Astrocyte (in vitro differentiated cells and primary cell): ENCODE data around the gene CDK11A. TPM values are rescaled to one million over a fixed set of nuclear protein-coding genes. Genes with fewer than 3 reads are reported as not detected.

Source experiments
- DNase-seq: peaks from one replicate; pipeline ENCODE4 v3.0.0-alpha.2; 2010; ENCODE audit warnings: low read depth
- FAIRE-seq: peaks from 2 replicates; lab custom pipeline; 2011; peaks lifted over from hg19 to GRCh38; lab: Jason Lieb, UNC
- H2AFZ ChIP-seq: 2 replicates; pipeline ENCODE4 v1.6.0; 2012; ENCODE audit warnings: low read depth, low read length, inconsistent platforms
- H3K27ac ChIP-seq: 2 replicates; pipeline ENCODE4 v1.5.1; 2011; ENCODE audit warnings: low read depth, low read length, inconsistent platforms
- H3K27me3 ChIP-seq: 2 replicates; pipeline ENCODE4 v1.6.0; 2011; ENCODE audit warnings: low read length, inconsistent platforms; ENCODE audit not compliant: insufficient read depth
- H3K36me3 ChIP-seq: 2 replicates; pipeline ENCODE4 v1.5.1; 2011; ENCODE audit warnings: low read length, inconsistent platforms; ENCODE audit not compliant: insufficient read depth
- H3K4me1 ChIP-seq: 2 replicates; pipeline ENCODE4 v1.5.1; 2011; ENCODE audit warnings: low read length, inconsistent platforms; ENCODE audit not compliant: insufficient read depth
- H3K4me2 ChIP-seq: 2 replicates; pipeline ENCODE4 v1.6.0; 2012; ENCODE audit warnings: low read length, inconsistent platforms
- H3K4me3 ChIP-seq: 2 replicates; pipeline ENCODE4 v1.5.1; 2011; ENCODE audit warnings: low read depth, mild to moderate bottlenecking, low read length, inconsistent platforms; ENCODE audit not compliant: insufficient read depth
- H3K79me2 ChIP-seq: 2 replicates; pipeline ENCODE4 v1.6.0; 2012; ENCODE audit warnings: mild to moderate bottlenecking, low read length, inconsistent platforms; ENCODE audit not compliant: insufficient read depth
- H3K9ac ChIP-seq: 2 replicates; pipeline ENCODE4 v1.6.0; 2012; ENCODE audit warnings: mild to moderate bottlenecking, low read length, inconsistent platforms
- H3K9me3 ChIP-seq: 2 replicates; pipeline ENCODE4 v1.5.1; 2012; ENCODE audit warnings: low read depth, mild to moderate bottlenecking, low read length, inconsistent platforms; ENCODE audit not compliant: insufficient read depth
- H4K20me1 ChIP-seq: 2 replicates; pipeline ENCODE4 v1.6.0; 2012; ENCODE audit warnings: low read length, inconsistent platforms; ENCODE audit not compliant: insufficient read depth
- H3K27ac Mint-ChIP-seq: one replicate; pipeline ENCODE4 v1.8.0; 2021; ENCODE audit warnings: mild to moderate bottlenecking, mixed read lengths; ENCODE audit not compliant: unreplicated experiment
- H3K27me3 Mint-ChIP-seq: one replicate; pipeline ENCODE4 v1.8.0; 2021; ENCODE audit warnings: low read depth, mixed read lengths; ENCODE audit not compliant: unreplicated experiment
- H3K36me3 Mint-ChIP-seq: one replicate; pipeline ENCODE4 v1.8.0; 2021; ENCODE audit warnings: low read depth, mixed read lengths; ENCODE audit not compliant: unreplicated experiment
- H3K4me1 Mint-ChIP-seq: one replicate; pipeline ENCODE4 v1.8.0; 2021; ENCODE audit warnings: low read depth, mixed read lengths; ENCODE audit not compliant: unreplicated experiment
- H3K4me3 Mint-ChIP-seq: one replicate; pipeline ENCODE4 v1.8.0; 2021; ENCODE audit warnings: mild to moderate bottlenecking, moderate library complexity, mixed read lengths; ENCODE audit not compliant: unreplicated experiment
- H3K9me3 Mint-ChIP-seq: one replicate; pipeline ENCODE4 v1.8.0; 2021; ENCODE audit warnings: mild to moderate bottlenecking, mixed read lengths; ENCODE audit not compliant: unreplicated experiment
- CTCF ChIP-seq: IDR thresholded peaks from 2 replicates; pipeline ENCODE4 v1.5.1; 2011; ENCODE audit warnings: low read depth, mild to moderate bottlenecking, inconsistent platforms, low read length, moderate library complexity; ENCODE audit not compliant: insufficient read depth
- EZH2 ChIP-seq: IDR thresholded peaks from 2 replicates; pipeline ENCODE4 v1.6.1; 2012; ENCODE audit warnings: mild to moderate bottlenecking, low read length, inconsistent platforms; ENCODE audit not compliant: insufficient read depth
- total RNA-seq: library from RNA; stranded (reverse); gene quantifications from 2 replicates; pipeline ENCODE4 v1.2.1, GENCODE V29; 2021

Gene CDK11A
- total RNA-seq, 1 donor from 2014 or later = 30.3 TPM

GRCh38 chr1:1753607-1754005 lies 29.4 kb upstream of the CDK11A start:
- no peak for DNase-seq
- no peak overlapping the region for H3K27ac ChIP-seq
- peaks cover 13% of the 10 kb centered on the region for H4K20me1 ChIP-seq
- Mint-ChIP-seq H3K27me3 (no peaks in the 10 kb centered on the region), H3K9me3 (no peaks in the 10 kb centered on the region), H3K4me1 (no peaks in the 10 kb centered on the region), H3K36me3 (peaks cover 16% of the 10 kb centered on the region), H3K27ac (no peak overlapping the region), H3K4me3 (no peak overlapping the region)
- FAIRE-seq = no peak
- H3K36me3 ChIP-seq = peaks cover 4% of the 10 kb centered on the region
- H3K27me3 ChIP-seq = no peaks in the 10 kb centered on the region
- H3K79me2 ChIP-seq = peaks cover 9% of the 10 kb centered on the region
- no peak overlapping the region for H2AFZ ChIP-seq
- H3K4me1 ChIP-seq = no peaks in the 10 kb centered on the region
- H3K9me3 ChIP-seq = no peaks in the 10 kb centered on the region
- H3K4me3 ChIP-seq = no peak overlapping the region
- H3K9ac ChIP-seq = no peak overlapping the region
- no peak overlapping the region for H3K4me2 ChIP-seq
- no peak for TF ChIP-seq CTCF
- no peak for TF ChIP-seq EZH2

- H3K9me3 Mint-ChIP-seq = no peaks in the 10 kb centered on the region
- DNase-seq = no peak
These were observed 28.8 kb upstream of the CDK11A start for GRCh38 chr1:1752636-1753606.

More at GRCh38 chr1:1752636-1753606, 28.8 kb upstream of the CDK11A start:
- no peak for FAIRE-seq
- H3K9ac ChIP-seq = no peak overlapping the region
- H4K20me1 ChIP-seq = peaks cover 6% of the 10 kb centered on the region
- Mint-ChIP-seq H3K4me3 (no peak overlapping the region), H3K27ac (no peak overlapping the region), H3K4me1 (no peaks in the 10 kb centered on the region), H3K36me3 (peaks cover 11% of the 10 kb centered on the region), H3K27me3 (no peaks in the 10 kb centered on the region)
- H3K79me2 ChIP-seq = peaks cover 4% of the 10 kb centered on the region
- H3K4me2 ChIP-seq = no peak overlapping the region
- H3K27ac ChIP-seq = no peak overlapping the region
- H3K36me3 ChIP-seq = peaks cover 4% of the 10 kb centered on the region
- H3K27me3 ChIP-seq = no peaks in the 10 kb centered on the region
- H3K4me1 ChIP-seq = no peaks in the 10 kb centered on the region
- H3K9me3 ChIP-seq = no peaks in the 10 kb centered on the region
- TF ChIP-seq EZH2 (no peak), CTCF (no peak)
- H3K4me3 ChIP-seq = no peak overlapping the region
- H2AFZ ChIP-seq = no peak overlapping the region
